Measurements from ENCODE around the gene MOCOS.
"Not testable (repeated sequence)": the region's sequence is repeated elsewhere in the genome, so short reads cannot be mapped to it uniquely, and the experiment has no call there.

MOCOS gene

DNA sequence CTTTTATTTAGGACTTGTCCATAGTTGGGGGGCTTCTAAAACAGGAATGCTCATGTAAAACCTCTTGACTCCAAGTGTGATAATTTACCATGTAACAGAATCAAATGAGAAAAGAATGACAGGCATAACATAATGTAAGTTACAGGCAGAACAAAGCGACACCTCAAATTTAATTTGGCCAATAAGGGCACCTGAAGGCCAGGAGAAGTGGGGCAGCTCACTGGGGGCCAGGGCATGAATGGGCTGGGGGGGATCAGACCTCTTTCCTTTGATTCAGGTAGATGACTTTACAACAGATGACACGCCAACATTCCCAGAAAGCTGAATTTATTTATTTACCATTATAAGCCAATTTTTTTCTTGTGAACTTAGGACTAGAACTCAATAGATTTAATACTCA, 14.5 kb downstream of the MOCOS start:
- DNase-seq, result no peak

DNA sequence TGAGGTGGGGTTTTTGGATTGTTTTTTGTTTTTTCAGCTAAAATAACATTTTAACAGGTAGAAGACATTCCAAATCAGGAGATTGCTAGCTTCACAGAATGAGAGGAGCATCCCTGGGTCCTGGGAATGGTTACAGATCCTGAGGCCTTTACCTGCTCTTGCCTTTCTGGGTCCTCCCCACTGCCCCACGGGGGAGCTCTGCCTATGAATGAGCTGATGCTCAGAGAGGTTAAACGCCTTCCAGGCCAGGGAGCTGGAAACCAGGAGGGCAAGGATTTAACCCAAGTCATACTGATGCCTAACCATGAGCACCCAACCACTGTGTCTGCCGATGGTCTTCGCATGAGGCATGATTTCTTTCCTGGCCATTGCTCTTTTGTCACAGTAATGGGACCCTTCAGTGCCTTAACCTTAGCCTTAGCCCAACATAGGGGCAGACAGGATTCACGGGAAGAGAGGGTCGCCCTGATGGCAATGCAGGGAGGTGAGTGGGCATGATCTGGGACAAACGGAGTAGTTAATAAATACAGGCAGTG, 16.1 kb downstream of the MOCOS start:
- DNase-seq, result no peak

DNA sequence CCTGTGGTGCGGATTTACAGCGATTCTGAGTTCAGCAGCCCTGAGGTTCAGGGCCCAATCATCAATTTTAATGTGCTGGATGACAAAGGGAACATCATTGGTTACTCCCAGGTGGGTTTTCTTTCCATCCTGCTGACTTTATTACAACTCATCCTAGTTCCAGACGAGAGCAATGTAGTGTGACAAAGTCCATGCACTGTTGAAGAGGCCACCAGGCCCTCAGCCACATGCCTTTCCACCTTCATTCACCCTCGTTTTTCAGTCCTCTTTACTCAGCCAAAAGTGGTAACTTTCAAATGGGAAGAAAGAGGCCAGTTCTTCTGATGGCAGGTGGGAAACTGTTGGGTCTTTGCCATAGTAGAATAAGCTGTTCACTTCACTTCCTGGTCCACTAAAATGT, 17.9 kb downstream of the MOCOS start:
- no peak for DNase-seq

DNA sequence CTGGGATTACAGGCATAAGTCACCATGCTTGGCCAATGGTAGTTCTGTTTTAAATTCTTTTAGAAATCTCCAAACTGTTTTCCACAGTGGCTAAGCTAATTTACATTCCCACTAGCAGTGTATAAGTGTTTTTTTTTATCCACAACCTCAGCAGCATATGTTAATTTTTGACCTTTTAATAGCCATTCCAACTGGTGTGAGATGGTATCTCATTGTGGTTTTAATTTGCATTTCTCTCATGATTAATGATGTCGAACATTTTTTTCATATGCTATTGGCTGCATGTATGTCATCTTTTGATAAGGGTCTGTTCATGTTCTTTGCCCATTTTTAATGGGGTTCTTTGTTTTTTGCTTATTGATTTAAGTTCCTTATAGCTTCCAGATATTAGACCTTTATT, 20.0 kb downstream of the MOCOS start:
- DNase-seq, result no peak

DNA sequence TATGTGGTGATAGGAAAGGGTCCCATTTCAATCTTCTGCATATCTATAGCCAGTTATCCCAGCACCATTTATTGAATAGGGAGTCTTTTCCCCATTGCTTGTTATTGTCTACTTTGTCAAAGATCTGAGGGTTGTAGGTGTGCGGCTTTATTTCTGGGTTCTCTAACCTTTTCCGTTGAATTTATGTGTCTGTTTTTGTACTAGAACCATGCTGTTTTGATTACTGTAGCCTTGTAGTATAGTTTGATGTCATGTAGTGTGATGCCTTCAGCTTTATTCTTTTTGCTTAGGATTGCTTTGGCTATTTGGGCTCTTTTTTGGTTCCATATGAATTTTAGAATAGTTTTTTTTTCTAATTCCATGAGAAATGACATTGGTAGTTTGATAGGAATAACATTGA, 20.7 kb downstream of the MOCOS start:
- not testable (repeated sequence) for DNase-seq

DNA sequence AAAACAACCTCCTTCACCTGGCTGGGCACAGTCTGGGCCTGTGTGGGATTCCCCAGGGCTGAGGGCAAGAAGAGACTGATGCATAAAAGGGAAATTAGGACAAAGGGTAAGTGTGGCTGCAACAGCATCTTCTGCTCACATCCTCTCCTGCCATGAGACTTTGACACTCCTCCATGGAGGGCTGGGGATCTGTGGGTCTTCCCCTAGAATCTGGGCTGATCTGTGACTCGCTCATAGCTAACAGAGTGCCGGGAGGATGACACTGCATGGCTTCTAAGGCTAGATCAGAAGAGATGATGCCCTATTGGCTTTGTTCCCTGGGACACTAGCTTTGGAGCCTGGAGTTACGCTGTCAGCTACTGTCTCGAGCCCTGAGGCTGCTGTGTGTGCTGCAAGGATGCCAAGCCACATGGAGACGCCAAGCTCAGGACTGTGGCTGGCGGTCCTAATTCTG, 24.3 kb downstream of the MOCOS start:
- DNase-seq, result no peak

DNA sequence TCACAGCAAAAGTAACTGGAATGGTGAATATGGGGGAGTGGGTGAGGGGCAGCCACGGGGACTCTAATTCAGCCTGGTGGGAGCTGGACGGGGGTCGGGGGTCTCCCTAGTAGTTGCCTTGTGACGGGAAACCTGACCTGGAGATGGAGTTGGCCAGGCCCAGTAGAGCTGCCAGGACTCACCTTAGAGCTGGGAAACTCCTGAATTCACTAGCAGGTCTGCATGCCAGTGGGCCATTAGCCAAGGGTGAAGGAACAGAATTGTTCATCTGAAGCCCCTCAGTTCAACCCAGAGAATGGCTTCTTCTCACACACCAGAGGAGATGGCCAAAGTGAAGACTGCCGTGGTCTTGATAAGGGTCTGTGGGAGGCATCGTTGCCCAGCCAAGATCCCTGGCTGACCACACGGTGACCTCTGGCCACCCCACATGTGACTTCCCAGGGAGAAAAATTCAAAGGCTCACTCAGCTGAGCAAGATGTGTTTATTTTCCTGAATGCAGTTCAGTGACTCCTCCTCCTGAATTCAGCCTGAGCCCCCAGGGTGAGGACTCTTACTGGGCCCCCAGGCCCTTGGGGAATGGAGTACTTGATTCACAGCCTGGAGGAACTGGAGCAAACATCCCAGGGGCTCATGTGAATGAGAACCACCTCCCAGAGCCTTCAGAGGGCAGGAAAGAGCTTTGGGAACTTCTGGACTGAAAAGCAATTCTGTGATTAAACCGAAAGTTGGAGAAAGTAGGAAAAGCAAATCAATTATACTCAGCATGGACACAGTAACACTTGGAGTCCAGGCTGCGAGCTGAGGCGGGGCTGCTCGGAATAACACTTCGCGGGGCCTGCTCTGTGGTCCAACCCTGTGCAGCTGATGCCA, 25.2 kb downstream of the MOCOS start:
- no peak for DNase-seq

DNA sequence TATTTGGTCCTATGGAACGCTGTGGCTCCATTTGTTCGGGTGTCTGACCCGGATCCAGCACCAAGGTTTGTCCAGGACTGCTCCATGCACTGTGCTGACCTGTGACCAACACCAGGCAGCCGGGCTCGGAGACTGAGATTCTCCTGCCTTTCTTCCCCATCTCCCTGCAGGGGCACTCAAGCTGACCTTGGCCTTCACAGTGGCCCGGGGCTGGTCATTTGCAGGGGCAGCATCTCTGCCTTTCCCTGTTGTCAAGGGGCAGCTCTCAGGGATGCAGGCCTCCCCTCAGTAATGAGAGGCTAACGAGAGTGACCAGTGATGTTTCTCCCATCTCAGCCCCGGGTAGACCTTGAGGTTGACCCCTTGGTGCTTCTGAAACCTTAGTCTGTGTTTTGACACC, 27.5 kb downstream of the MOCOS start:
- DNase-seq, result no peak

DNA sequence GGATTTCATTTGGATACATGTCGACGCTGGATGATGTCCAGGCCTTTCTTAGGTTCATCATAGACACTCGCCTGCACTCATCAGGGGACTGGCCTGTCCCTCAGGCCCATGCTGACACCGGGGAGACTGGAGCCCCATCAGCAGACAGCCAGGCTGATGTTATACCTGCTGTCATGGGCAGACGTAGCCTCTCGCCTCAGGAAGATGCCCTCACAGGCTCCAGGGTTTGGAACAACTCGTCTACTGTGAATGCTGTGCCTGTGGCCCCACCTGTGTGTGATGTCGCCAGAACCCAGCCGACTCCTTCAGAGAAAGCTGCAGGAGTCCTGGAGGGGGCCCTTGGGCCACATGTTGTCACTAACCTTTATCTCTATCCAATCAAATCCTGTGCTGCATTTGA, 28.3 kb downstream of the MOCOS start:
- DNase-seq, result no peak

DNA sequence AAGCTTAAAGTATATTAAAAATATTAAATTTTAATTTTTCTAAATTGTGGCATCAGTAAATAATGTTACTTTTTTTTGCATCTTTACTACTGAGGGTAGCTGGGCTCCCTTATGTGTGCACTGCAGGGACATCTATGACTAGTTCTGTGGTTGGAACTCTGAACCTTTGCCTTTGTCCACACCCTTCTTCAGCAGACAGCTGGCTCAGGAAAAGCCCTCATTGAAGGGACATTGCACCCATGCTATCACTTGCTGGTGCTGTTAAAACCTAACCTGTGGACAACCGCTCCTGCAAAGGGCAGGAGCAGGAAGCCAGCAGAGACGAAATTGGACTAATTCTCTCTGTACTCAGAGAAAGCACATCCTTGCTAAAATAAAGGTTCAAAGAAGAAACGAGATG, 30.1 kb downstream of the MOCOS start:
- DNase-seq, result no peak

DNA sequence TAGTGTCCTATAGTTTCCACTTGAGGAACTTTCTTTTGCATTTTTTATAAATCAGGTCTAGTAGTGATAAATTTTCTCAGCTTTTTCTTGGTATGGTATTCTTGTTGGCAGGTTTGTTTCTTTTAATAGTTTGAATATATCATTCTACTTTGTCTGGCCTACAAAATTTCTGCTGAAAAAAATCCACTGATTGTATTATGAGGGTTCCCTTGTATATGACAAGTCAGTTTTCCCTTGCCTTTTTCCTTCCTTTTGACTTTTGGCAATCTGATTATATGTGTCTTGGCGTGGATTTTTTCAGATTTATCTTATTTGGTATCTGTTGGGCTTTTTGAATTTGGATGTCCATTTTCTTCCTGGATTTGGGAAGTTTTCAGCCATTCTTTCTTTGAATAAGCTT, 41.9 kb downstream of the MOCOS start:
- no peak for DNase-seq

DNA sequence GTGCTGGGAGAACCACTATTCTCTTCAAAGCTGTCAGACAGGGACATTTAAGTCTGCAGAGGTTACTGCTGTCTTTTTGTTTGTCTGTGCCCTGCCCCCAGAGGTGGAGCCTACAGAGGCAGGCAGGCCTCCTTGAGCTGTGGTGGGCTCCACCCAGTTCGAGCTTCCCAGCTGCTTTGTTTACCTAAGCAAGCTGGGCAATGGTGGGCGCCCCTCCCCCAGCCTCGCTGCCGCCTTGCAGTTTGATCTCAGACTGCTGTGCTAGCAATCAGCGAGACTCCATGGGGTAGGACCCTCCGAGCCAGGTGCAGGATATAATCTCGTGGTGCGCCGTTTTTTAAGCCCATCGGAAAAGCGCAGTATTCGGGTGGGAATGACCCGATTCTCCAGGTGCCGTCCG, 53.2 kb downstream of the MOCOS start:
- not testable (repeated sequence) for DNase-seq

DNA sequence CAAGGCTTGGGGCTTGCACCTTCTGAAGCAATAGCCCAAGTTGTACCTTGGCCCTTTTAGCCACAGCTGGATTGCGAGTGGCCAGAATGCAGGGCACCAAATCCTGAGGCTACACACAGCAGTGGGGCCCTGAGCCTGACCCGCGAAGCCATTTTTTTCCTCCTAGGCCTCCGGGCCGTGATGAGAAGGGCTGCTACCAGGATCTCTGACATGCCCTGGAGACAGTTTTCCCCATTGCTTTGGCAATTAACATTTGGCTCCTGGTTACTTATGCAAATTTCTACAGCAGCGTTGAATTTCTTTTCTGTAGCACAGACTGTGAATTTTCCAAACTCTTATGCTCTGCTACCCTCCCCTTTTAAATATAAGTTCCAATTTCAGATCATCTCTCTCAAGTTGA, 54.5 kb downstream of the MOCOS start:
- no peak for DNase-seq

DNA sequence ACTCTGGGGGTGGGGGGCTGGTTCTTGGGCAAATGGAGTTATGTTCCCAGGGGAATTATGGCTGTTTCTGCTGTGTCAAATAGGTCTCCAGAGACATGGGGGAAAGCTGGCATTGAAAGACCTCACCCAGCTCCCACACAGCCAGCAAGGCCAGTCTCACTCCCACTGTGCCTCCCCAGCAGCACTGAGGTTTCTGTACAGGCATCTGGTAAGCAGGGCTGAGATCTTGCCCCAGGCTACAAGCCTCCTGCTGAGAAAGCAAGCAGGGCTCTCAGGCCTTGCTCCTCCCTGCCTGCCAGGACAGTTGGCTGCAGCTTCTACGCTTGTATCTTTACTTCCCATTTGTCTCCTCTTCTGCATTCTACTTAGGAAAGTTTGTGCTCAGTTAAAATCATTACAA, 59.7 kb downstream of the MOCOS start:
- DNase-seq, result no peak

DNA sequence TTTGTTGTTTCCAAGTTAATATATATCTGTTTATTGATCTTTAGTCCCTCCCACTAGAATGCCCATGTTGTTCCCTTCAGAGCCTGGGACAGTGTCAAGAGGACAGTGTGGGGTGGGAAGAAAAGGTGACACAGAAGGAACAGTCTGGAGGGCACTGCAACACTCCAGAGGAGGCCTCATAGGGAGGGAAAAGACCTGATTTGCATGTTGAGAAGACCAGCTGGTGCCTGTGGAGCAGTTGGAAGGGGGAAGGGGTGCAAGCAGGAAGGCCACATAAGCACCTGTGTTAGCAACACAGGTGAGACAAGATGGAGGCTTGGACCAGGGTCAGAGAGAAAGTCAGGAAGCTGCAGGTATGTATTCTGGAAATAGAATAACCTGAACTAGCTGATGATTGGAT, 62.1 kb downstream of the MOCOS start:
- DNase-seq, result no peak

DNA sequence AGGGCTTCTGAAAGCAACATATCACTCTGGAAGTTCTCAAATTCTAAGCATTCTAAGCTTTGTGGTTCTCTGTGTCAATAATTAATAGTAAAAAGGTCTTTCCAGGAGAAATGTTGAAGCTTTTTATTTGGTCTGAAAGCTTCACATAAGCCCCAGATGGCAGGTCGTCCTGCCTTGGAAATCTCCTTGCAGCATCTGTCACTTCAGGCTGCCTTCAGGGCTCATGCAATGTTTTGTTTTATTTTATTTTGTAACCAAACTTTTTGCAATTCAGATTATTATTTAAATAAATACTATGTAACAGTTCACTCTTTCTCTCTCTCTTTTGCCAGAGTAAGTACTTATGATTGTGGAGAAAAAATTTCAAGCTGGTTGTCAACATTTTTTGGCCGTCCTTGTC, 63.5 kb downstream of the MOCOS start:
- DNase-seq, result no peak

DNA sequence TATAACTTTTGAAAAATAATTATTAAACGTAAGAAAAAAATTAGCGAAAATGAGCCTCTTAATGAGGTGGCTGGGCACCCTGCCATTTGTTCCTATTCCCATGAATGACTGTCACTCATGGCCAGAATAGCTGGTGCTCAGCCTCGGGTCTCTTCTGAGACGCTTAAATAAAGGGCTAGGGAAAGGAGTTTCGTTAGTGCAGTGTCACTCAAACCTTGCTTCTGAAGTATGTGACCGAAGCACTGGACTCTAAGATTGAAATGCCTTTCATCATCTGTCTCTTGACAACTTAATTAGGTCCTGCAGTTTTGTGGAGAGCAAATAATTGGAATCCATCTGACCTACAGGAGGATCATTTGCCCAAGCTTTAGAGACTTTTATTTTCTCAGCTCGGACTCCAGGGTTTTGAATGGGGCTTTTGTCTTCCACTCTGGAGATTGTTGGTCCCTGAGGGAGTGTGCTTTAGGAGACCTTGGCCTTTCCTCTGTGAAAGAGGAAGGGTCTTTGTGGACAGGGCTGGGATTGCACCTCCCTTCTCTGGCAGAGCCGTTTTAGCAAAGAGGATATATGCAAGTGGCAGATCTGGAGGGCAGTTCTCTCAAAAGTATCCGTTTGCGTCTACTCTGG, 67.9 kb downstream of the MOCOS start:
- no peak for DNase-seq

DNA sequence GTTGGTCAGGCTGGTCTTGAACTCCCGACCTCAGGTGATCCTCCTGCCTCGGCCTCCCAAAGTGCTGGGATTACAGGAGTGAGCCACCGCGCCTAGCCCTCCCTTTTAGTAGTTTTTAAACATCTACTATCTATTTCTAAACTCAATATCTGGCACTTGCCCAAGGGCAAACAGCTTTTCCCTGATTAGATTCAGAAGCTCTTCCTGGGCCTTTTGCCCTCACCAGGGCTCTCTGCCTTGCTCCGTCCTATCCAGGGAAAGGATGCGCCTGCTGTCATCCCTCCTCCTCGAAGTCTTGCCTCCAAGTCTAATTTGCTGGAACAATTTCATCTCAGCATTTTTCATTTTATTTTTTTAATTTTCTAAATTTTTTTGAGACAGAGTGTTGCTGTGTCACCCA, 68.8 kb downstream of the MOCOS start:
- DNase-seq, result no peak

DNA sequence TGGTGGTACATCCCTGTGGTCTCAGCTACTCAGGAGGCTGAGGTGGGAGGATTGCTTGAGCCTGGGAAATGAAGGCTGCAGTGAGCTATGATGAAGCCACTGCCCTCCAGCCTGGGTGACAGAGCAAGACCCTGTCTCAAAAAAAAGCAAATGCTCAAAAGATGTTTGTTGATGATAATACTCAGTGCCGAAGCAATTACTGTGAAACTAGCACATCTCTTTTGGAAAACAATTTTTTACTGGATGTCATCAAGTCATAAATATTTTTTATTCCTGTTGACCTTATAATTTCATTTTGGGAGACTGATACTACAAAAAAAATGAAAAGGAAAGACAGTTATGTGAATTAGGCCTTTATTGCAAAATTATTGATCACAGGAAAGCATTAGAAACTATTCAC, 75.7 kb downstream of the MOCOS start:
- DNase-seq, result no peak

DNA sequence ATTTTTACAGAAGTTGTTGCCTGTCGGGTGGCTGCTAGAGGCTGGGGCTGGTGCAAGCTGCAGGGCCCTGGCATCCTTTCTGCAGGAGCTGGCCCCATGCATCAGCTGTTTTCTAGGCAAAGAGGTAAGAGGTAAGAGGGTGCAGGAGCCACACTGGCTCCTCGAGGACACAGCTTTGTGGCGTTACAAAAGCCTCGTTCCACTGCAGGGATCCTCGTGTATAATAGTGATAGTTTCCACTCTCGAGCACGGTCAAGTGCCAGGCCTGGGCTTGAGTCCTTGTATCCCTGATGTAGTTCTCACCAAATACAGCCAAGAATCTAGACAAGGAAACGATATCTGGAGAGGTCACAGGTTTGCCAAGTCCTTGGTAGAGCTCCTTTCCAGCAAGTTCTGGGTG, 77.0 kb downstream of the MOCOS start:
- DNase-seq, result no peak

DNA sequence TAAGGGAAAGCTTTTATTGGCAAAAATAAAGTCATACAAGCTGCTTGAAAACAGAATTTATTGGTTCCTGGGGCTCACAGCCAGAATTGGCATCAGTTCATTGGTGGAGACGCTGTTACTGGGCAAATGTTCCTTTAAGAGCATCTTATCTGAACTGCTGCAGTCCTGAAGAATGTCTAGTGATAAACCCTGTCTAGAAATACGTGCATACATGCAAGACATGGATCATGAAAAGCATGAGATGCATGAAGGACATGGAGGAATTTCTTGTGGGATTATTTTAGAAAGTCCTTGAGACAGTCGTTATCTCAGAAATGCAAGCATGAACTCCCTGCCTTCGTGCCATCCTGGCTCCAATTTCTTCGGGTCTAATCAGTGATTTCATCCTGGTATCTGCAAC, 77.7 kb downstream of the MOCOS start:
- DNase-seq, result no peak

DNA sequence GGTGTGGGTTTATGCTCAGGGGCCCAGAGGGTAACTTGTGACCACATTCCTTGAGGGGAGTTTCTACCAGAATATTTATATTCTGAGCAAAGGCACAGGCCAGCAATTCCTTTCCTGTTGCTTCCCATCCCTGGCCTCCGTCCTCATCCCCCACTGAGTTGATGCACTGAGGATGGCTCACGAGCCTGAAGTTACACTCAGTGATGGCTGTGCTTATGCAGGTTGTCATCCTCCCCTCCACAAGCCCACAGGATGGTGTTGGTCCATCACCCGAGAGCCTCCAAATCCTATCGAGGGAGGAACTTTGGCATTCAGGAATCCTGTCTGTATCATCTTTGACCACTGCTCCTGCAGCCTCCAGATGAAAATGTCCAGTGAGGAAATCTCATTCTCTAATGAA, 81.9 kb downstream of the MOCOS start:
- DNase-seq, result no peak

DNA sequence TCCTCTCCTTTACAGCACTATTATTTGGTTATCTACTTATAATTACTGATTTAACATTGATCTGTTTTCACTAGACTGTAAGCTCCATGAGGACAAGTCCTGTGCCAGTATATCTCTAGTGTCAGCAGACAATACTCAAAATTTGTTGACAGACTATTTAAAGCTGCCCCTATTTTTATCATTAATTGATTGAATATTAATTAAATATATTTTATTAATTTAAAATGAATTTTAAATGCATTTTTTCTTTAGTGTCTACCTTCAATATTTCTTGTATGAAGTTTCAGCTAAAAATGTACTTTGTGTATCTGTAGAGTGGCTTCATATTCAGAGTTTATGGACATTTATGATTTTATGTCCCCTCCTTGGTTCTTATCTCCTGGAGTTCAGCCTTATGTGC, 83.9 kb downstream of the MOCOS start:
- no peak for DNase-seq

DNA sequence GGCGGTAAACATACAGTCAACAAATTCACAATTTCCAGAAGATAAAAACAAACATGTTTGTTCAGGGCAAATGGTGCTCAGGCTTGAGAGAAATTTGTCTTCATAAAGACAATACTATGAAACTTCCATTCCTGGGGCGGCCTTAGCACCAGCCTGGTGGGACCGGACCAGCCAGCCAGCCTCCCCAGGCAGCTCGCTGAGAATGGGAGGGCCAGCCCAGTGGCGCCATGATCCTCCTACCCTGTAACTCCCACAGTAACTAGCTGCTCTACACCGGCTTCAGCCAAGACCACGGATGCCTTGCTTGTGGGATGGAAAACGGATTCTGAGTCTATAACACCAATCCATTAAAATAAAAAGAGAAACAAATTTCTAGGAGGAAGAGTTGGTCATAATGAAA, 86.0 kb downstream of the MOCOS start:
- no peak for DNase-seq
